HG03378 (cell line): ENCODE measurements around the gene SETD2.

Experiments
- ATAC-seq: cut with Tn5 transposase; IDR thresholded peaks from one replicate; pipeline ENCODE4 v1.9.1; 2021; ENCODE audit warnings: mild to moderate bottlenecking, moderate library complexity; ENCODE audit not compliant: unreplicated experiment

Gene SETD2

DNA sequence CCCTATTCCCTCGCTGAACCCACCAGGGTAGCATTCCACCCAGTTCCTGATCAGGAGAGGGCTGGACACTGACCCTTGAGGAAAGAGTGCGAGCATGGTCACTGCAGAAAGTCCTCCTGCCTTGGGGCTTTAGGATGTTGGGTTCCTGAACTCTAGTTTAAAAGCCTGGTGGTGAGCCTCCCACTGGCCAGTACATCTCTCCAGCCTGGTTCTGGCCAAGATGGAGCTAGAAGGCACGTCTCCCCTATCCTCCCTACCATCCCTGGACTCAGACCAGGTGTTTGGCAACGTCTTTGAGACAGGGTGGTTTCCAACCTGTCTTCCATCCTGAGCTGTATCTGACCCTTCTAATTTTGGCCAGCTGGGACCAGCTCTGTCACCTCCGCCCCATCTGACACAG lies 153.0 kb downstream of the SETD2 start:
- no peak for ATAC-seq

DNA sequence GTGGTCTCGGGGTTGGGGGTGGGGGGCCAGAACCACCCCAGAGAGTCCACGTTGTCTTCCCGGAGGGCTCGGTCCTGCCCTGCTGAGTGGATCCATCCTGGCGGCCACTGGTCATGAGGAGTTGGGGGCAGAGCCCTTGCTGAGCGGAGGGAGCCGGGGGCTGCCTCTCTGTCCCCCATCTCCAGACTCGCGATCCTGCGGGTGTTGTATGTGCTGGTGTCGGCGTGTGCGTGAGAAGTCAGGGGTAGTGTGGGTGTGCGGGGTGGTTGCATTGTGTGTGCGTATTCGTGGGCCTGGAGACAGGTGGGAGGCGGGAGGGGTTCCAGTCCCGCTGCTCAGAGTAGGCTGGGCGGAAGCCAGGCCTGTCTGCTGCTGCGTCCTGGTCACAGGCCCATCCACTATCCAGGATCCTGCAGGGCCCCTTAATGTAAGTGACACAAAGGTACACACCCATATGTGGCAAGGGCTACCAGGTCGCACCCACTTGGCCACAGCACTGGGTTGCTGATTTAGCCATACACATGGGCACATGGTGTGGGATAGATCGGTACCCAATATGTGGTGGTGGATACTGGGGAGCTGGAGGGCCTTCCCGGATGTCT lies 153.7 kb downstream of the SETD2 start:
- ATAC-seq = no peak

DNA sequence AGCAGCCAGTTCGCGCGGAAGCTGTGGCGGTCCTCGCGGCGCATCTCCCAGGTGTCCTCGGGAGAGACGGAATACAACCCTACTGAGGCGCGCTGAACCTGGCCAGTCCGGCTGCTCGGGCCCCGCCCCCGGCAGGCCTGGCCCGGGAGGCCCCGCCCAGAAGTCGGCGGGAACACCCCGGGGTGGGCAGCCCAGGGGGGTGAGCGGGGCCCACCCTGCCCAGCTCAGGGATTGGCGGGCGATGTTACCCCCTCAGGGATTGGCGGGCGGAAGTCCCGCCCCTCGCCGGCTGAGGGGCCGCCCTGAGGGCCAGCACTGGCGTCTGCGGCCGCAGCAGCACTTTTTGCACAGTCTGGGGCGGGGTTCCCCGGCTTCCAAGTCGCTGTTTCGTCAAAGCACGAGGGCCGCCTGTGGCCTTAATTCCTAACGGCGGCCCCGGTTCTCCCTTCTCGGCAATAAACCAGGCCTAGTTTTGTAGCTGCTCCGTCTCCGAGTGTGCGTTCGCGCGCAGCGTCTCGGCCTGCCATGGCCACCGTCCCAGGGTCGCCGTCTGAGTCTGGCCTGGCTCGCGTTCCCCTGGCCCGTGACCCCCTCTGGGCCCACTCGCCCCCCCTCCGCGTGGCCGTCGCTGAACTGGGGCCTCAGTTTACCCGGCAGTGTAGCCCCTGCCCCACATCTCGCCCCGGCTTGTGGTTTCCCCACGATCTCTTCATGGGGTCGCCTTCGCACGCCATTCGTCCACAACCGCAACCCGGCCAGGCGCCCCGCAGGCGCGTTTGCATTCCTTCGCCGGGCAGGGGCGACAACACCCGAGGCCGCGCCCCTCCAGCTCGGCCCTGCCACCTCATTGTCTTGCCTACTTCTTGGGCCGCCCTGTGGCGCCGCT lies 154.4 kb downstream of the SETD2 start:
- peak; percentile 47 for ATAC-seq

DNA sequence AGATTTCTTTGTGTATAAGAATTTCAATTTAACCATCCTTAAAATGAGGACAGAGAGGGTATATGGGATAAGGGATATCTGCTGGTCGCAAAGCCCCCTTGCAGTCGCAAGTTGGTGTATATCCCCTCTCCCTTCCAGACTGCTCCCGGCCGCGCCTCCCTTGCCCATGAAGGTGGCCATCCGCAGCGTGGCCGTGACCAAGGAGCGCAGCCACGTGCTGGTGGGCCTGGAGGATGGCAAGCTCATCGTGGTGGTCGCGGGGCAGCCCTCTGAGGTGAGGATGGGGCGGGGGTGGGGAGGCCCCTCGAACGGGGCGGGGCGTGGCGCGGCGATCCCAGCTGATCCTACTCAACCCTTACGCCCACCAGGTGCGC lies 155.1 kb downstream of the SETD2 start:
- ATAC-seq = no peak

DNA sequence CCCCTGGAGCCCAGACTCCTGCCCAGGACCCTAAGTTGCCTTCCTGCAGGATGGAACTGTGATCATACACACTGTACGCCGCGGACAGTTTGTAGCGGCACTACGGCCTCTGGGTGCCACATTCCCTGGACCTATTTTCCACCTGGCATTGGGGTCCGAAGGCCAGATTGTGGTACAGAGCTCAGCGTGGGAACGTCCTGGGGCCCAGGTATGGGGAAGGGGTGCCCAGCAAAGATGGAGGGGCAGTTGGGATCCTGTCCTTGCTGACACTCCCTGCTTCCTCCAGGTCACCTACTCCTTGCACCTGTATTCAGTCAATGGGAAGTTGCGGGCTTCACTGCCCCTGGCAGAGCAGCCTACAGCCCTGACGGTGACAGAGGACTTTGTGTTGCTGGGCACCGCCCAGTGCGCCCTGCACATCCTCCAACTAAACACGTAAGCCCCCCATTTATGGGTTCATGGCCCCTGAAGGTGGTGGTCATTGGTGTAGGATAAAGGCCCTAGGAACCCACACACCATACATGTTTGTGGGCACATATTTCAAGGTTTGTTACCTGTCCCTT lies 155.6 kb downstream of the SETD2 start:
- ATAC-seq = no peak

DNA sequence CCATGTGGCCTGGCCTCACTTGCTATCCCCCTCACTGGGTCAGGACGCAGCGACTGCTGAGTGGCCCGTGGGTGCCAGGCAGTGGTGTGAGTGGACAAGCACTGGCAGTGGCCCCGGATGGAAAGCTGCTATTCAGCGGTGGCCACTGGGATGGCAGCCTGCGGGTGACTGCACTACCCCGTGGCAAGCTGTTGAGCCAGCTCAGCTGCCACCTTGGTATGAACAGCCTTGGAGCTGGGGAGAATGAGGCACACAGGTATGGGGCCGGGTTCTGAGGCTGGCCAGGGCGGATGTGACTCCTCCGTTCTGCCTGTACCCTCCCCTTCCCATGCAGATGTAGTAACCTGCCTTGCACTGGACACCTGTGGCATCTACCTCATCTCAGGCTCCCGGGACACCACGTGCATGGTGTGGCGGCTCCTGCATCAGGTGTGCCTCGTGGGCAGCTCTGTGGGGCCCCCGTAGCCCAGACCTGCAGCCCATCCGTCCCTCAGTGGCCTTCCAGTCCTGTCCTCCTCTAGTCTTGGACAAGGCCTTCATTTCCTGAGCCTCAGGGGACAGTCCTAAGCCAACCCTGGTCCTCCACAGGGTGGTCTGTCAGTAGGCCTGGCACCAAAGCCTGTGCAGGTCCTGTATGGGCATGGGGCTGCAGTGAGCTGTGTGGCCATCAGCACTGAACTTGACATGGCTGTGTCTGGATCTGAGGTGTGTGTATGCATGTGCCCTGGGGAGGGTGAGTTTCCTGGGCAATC lies 156.3 kb downstream of the SETD2 start:
- no peak for ATAC-seq

DNA sequence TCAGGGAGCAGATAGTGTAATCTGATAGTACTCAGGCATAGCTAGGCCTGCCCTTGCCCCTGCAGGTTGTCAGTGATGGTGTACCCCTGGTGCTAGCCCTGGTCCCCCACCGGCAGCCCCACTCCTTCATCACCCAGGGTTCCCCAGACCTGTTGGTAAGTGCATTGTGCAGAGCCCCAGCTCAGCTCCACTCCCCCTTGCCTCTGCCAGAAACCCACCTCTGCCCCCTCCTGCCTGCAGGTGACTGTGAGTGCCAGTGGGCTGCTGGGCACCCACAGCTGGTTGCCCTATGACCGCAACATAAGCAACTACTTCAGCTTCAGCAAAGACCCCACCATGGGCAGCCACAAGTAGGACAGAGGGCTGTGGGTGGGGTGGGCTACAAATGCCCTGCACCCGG lies 156.9 kb downstream of the SETD2 start:
- no peak for ATAC-seq

DNA sequence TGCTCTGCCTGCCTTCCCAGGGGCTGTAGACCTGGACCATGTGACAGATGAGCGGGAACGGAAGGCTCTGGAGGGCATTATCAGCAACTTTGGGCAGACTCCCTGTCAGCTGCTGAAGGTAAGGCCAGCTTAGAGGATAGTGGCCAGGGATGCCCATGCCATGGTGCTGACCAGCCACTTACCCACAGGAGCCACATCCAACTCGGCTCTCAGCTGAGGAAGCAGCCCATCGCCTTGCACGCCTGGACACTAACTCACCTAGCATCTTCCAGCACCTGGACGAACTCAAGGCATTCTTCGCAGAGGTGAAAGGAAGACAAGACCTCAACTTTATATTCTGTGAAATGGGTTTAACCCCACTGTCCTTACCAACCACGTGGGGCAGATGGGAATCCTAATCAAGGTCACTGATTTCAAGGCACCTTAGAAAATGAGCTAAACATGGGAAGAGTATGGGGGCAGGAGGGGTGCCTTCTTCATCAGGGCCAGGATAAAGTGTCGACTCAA lies 157.7 kb downstream of the SETD2 start:
- no peak for ATAC-seq

DNA sequence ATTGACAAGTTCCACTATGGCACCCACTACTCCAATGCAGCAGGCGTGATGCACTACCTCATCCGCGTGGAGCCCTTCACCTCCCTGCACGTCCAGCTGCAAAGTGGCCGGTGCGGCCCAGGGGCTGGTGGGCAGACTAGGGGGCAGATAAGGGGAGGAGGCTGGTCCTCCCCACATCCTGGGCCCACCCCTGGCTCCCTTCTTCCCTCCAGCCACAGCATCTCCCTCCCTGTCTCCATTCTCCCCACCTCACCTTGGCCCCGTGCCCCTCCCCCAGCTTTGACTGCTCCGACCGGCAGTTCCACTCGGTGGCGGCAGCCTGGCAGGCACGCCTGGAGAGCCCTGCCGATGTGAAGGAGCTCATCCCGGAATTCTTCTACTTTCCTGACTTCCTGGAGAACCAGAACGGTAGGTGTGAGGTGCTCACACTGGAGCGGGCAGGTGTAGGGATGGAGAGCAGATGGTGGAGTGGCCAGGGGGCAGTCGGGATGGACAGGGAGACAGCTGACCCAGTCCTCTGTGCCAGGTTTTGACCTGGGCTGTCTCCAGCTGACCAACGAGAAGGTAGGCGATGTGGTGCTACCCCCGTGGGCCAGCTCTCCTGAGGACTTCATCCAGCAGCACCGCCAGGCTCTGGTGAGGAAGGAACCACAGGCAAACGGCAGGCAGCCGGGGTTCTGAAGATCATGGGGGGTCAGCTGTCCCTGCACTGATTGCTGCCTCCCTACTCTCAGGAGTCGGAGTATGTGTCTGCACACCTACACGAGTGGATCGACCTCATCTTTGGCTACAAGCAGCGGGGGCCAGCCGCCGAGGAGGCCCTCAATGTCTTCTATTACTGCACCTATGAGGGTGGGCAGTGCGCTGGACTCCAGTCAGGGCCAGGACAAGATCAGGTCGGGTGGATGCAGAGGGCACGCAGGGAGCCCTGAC lies 158.4 kb downstream of the SETD2 start:
- ATAC-seq = no peak

DNA sequence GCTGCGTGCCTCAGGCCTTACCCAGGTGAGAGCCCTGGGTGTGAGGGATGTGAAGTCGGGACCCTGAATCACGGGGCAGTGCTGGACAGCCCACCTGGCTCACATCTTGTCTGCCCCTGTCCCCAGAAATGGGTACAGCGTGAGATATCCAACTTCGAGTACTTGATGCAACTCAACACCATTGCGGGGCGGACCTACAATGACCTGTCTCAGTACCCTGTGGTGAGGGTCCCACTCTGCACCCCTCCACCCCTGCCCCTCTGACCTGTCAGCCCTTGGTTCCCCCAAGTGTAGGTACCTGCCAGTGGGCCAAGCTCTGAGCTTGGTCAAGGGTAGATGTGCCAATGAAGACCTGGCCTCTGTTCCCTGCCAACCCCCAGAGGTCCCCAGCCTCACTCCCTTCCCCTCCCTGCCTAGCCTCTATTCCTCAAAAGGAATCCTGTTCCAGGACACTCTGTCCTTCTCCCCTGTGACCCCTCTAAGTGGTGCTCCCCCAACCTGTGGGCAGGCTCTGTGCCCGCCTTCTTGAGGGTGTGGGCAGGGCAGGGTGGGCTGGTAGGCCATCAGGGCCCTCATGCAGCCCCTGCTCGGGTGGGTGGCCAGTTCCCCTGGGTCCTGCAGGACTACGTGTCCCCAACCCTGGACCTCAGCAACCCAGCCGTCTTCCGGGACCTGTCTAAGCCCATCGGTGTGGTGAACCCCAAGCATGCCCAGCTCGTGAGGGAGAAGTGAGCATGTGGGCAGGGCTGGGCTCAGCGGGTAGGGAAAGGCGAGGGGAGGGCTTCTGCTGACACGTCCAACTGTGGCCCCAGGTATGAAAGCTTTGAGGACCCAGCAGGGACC lies 159.3 kb downstream of the SETD2 start:
- ATAC-seq = no peak

DNA sequence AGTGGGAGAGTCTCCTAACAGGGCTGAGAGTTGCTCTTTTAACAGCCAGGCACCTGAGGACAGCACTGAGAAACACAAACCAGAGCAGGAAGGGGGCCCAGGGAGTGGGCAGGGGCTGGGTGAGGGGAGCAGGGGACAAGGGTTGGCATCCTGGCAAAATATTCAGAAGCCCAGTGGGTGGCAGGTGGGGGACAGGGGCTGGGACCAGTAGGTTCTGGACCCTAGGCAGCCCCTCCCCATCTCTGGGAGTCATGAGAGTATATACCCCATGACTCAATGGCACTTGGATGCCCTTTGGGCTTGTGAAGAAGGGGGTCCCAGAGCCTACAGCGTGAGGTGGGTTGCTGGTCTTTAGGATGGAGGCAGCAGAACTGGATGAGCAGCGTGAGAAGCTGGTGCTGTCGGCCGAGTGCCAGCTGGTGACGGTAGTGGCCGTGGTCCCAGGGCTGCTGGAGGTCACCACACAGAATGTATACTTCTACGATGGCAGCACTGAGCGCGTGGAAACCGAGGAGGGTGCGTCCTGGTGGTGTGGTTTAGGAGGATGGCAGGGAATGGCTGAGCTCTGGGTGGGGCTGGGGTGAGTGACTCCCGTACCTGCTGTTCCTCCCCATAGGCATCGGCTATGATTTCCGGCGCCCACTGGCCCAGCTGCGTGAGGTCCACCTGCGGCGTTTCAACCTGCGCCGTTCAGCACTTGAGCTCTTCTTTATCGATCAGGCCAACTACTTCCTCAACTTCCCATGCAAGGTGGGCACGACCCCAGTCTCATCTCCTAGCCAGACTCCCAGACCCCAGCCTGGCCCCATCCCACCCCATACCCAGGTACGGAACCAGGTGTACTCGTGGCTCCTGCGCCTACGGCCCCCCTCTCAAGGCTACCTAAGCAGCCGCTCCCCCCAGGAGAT lies 160.2 kb downstream of the SETD2 start:
- no peak for ATAC-seq

DNA sequence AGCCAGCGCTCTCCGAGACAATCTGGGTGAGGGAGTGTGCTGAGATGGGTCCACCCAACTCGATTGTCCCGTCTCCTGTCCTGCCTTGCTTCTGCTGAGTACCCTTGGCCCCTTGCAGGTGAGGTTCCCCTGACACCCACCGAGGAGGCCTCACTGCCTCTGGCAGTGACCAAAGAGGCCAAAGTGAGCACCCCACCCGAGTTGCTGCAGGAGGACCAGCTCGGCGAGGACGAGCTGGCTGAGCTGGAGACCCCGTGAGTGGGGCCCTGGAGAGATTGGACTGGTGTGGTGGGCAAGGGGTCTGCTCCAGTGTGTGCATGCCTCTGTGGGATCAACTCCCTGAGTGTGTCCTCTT lies 160.9 kb downstream of the SETD2 start:
- ATAC-seq = no peak

DNA sequence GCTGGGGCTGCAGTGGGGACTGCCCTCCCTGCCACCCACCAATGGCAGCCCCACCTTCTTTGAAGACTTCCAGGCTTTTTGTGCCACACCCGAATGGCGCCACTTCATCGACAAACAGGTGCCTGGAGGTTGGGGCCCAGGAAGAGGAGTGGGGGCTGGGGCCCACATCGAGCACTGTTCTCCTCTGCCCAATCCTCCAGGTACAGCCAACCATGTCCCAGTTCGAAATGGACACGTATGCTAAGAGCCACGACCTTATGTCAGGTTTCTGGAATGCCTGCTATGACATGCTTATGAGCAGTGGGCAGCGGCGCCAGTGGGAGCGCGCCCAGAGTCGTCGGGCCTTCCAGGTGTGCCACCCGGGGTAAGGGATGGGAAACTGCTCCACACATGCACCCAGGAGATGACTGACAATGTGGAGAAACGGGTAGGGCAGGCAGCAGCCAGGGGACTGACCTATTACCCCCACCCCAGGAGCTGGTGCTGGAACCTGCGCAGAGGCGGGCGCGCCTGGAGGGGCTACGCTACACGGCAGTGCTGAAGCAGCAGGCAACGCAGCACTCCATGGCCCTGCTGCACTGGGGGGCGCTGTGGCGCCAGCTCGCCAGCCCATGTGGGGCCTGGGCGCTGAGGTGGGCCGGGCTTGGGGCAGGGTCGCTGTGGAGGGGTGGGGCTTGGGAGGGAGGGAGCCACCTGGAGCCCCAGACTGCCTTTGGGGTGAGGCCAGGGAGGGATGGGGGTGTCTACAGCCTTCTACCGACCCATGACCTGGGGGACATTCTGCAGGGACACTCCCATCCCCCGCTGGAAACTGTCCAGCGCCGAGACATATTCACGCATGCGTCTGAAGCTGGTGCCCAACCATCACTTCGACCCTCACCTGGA lies 161.5 kb downstream of the SETD2 start:
- ATAC-seq = no peak

DNA sequence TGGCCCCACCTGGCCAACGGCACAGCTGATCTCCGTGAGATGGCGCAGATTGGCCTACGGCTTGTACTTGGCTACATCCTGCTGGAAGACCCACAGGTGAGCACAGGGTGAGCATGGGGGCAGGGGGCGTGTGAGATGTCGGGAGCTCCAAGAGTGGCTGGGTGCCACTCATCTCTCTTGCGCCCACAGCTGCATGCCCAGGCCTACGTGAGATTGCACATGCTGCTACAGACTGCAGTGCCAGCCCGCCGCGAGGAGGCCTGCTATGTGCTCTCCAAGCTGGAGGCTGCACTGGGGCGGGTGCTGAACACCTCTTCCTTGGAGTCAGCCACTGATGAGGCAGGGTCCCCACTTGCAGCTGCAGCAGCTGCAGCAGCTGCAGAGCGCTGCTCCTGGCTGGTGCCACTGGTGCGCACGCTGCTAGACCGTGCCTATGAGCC lies 162.2 kb downstream of the SETD2 start:
- ATAC-seq = no peak

DNA sequence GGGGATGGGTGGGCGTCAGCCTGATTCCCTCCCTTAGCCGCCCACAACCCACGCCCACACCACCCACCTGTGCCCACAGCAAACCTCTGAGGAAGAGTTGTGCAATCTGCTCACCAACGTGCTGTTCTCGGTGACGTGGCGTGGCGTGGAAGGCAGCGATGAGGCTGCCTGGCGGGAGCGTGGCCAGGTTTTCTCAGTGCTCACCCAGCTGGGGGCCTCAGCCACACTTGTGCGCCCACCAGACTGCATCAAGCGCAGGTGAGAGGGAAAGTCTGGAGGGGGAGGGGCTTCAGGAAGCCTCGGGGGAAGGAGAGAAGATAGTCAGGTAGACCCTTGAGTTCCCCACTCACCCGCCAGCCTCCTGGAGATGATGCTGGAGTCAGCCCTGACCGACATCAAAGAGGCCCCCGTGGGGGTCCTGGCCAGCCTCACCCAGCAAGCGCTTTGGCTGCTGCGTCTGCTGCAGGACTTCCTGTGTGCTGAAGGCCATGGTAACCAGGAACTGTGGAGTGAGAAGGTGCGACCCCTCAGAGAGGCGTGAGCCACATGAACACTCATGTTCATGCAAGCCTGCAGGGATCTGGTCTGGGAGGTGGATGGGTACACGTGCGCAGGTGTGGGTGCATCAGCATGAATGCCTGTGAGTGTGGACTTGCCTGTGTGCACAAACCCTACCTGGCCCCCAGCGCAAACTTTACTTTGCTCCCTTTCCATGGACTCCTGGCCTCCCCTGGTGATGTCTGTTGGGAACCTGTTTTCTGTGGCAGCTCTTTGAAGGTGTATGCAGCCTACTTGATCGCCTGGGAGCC lies 162.8 kb downstream of the SETD2 start:
- ATAC-seq = no peak

DNA sequence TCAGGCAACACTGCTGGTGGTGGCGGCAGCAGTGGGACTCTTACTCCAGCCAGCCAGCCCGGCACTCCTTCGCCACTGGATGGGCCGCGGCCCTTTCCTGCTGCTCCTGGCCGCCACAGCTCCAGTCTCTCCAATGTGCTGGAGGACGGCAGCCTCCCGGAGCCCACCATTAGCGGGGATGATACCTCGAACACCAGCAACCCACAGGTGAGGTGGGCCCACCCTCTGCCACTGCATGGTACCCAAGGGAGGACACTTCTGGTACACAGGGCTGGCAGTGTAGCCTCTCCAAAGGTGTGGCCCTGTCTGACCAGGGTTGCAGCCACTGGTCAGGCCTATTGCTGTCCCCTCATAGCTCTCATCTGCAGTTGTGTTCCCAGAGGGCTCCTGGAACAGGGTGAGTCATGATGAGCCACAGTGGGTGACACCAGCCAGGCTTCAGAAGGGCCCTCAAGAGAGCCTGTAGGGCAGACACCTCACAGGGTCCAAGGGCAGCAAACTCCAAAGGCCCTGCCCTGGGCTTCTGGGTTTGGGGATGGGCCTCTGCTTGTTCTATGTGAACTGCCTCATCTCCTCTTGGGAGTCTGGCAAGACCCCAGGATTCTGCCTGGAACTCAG lies 163.6 kb downstream of the SETD2 start:
- no peak for ATAC-seq
